ENCODE data around the gene HIP1R. TPM values are rescaled to one million over a fixed set of nuclear protein-coding genes. Genes with fewer than 3 reads are reported as not detected.

Gene HIP1R
- total RNA-seq, 6 donors from 2014 or later = 34.2 to 137 (median 46.9) TPM

DNA sequence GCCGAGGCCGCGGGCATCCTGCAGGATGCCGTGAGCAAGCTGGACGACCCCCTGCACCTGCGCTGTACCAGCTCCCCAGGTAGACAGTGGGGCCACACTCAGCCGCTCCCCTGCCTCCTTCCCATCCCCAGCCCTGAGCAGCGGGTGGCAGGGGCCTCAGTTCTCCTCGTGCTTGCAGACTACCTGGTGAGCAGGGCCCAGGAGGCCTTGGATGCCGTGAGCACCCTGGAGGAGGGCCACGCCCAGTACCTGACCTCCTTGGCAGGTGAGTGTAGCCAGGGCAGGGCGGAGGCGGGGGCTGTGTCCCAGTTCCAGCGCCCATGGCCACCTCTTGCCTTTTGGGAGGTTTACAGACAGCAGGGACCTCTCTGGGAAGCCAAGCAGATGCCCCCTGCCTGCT, 22.9 kb downstream of the HIP1R start:
- peak in 1 of 2 donors; percentile 70 for DNase-seq
- no peaks in the 10 kb centered on the region for H3K9me3 ChIP-seq

DNA sequence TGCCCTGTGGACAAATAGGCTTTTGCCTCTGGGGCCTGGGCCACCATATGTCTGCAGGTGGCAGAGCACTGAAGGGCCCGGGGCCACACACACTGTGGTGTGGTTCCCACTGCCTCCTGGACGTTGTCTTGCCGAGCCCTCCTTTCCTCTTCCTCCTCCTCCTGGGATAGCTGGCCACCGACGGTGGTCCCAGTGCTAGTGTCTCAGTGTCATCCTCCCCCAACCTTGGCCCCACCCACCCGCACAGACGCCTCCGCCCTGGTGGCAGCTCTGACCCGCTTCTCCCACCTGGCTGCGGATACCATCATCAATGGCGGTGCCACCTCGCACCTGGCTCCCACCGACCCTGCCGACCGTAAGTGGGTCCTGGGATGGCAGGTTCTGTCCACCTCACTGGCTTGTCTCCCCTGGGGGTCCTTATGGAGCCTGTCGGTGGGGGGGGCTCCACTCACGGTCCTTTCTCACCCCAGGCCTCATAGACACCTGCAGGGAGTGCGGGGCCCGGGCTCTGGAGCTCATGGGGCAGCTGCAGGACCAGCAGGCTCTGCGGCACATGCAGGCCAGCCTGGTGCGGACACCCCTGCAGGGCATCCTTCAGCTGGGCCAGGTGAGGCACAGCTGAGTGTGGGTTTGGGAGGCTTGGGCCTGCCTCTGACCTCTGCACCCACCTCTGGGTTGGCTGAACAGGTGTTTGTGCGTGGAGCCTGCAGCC, 23.5 kb downstream of the HIP1R start:
- H3K4me1 ChIP-seq = peaks cover 20 to 29% (median 24%) of the 10 kb centered on the region in 4 donors
- no peak for DNase-seq
- H3K27ac ChIP-seq = no peak overlapping the region
- no peaks in the 10 kb centered on the region for H3K9me3 ChIP-seq
- WGBS, 2 donors = 89 to 92% methylated on average over 19 to 20 of the region's 22 CpGs
- no peak for TF ChIP-seq POLR2AphosphoS5 (IDR thresholded peaks at IDR 0.05)
- TF ChIP-seq POLR2A (IDR thresholded peaks at IDR 0.05) = no peak
- no peak for TF ChIP-seq CTCF (IDR thresholded peaks at IDR 0.05)
- TF ChIP-seq EP300 (IDR thresholded peaks at IDR 0.05) = no peak
- no peak overlapping the region for H3K4me3 ChIP-seq
- H3K36me3 ChIP-seq = peaks cover 0 to 76% (median 34%) of the 10 kb centered on the region in 4 donors
- no peak for ATAC-seq (ENCODE audit: low FRiP score in 2 of 2)
- H3K27me3 ChIP-seq = no peaks in the 10 kb centered on the region

More for the DNA sequence above, 22.9 kb downstream of the HIP1R start:
- WGBS, 2 donors = 71 to 93% methylated on average over 3 to 12 of the region's 14 CpGs
- Histone ChIP-seq H3K4me1 (peaks cover 17 to 28% (median 21%) of the 10 kb centered on the region in 4 donors), H3K4me3 (no peak overlapping the region), H3K36me3 (peaks cover 0 to 76% (median 34%) of the 10 kb centered on the region in 4 donors), H3K27ac (no peak overlapping the region), H3K27me3 (no peaks in the 10 kb centered on the region)
- no peak for TF ChIP-seq POLR2A (IDR thresholded peaks at IDR 0.05)
- TF ChIP-seq CTCF (IDR thresholded peaks at IDR 0.05) = no peak
- no peak for TF ChIP-seq POLR2AphosphoS5 (IDR thresholded peaks at IDR 0.05)
- no peak for TF ChIP-seq EP300 (IDR thresholded peaks at IDR 0.05)
- ATAC-seq (ENCODE audit: low FRiP score in 2 of 2) = peak in 1 of 2 donors; percentile 38

GRCh38 chr12:122859303-122860039, 24.2 kb downstream of the HIP1R start:
- Histone ChIP-seq H3K36me3 (peaks cover 0 to 76% (median 35%) of the 10 kb centered on the region in 4 donors), H3K27ac (no peak overlapping the region), H3K27me3 (no peaks in the 10 kb centered on the region), H3K9me3 (no peaks in the 10 kb centered on the region), H3K4me1 (peaks cover 18 to 27% (median 23%) of the 10 kb centered on the region in 4 donors), H3K4me3 (no peak overlapping the region)
- no peak for DNase-seq
- TF ChIP-seq POLR2A (IDR thresholded peaks at IDR 0.05) = no peak
- TF ChIP-seq POLR2AphosphoS5 (IDR thresholded peaks at IDR 0.05) = no peak
- TF ChIP-seq EP300 (IDR thresholded peaks at IDR 0.05) = no peak
- TF ChIP-seq CTCF (IDR thresholded peaks at IDR 0.05) = no peak
- ATAC-seq (ENCODE audit: low FRiP score in 2 of 2) = no peak
- WGBS, 2 donors = 88 to 89% methylated on average over 13 to 24 of the region's 26 CpGs

DNA sequence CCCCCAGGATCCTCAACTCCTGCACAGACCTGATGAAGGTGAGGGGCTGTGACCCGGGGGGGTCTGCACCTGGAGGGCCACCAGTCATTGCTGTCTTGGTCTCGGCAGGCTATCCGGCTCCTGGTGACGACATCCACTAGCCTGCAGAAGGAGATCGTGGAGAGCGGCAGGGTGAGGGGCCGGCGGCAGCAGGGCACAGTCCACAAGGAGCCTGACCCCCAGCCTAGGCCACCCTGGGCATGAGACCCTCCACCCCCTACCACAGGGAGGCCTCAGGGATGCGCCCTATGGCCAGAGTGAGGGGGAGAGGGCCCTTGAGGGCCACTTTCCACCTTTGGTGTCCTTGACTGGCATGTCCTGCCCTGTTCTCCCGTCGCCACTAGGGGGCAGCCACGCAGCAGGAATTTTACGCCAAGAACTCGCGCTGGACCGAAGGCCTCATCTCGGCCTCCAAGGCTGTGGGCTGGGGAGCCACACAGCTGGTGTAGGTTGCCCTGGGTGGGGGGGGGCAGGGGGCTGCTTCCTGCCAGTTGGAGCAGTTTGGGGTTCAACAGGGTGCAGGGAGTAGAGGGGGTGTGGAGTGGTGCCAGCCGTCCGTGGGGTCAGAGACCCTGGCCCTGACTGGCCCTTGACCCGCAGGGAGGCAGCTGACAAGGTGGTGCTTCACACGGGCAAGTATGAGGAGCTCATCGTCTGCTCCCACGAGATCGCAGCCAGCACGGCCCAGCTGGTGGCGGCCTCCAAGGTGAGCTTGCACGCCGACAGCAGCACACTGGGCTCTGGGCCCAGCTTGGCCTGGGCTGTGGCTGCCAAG, 25.0 kb downstream of the HIP1R start:
- WGBS, 2 donors = 62 to 64% methylated on average over 5 to 15 of the region's 28 CpGs
- ATAC-seq (ENCODE audit: low FRiP score in 2 of 2) (peak; percentile 72 to 78), DNase-seq (peak; percentile 81 to 87)
- peaks cover 18 to 27% (median 23%) of the 10 kb centered on the region in 4 donors for H3K4me1 ChIP-seq
- peak overlapping the region in 2 of 4 donors; percentile 55 to 82 for H3K27ac ChIP-seq
- TF ChIP-seq POLR2AphosphoS5 (IDR thresholded peaks at IDR 0.05) (no peak), CTCF (IDR thresholded peaks at IDR 0.05) (peak; percentile 94 to 97 (median 96)), EP300 (IDR thresholded peaks at IDR 0.05) (no peak)
- peaks cover 0 to 75% (median 38%) of the 10 kb centered on the region in 4 donors for H3K36me3 ChIP-seq
- H3K4me3 ChIP-seq = no peak overlapping the region
- H3K27me3 ChIP-seq = no peaks in the 10 kb centered on the region
- no peaks in the 10 kb centered on the region for H3K9me3 ChIP-seq

Data from upper lobe of left lung (tissue), 6 donors.